ENCODE data around the gene TNIP2. TPM values are rescaled to one million over a fixed set of nuclear protein-coding genes. Genes with fewer than 3 reads are reported as not detected.

TNIP2 gene
- total RNA-seq, 1 donor from 2014 or later: 69.2 TPM

DNA sequence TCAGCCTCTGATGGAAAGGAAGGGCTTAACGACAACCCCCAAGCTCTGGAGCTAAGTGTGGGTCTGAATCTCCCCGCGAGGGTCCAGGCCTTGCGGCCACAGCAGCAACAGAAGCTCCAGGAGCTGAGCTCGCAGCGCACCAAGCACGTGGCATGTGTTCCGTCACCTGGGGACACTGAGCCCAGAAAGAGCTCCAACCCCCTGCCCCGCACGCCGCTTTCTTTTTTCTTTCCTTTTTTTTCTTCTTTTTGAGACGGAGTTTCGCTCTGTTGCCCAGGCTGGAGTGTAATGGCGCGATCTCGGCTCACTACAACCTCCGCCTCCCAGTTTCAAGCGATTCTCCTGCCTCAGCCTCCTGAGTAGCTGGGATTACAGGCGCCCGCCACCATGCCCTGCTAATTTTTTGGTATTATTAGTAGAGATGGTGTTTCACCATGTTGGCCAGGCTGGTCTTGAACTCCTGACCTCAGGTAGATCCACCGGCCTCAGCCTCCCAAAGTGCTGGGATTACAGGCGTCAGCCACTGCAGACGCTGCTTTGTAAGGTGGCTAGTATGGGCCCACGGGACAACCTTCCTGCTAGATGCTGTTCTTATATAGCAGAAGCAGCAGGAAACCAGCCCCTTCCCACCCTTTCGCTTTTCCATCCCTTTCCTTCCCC is 685 bp upstream of the TNIP2 start:
- H3K9me3 Mint-ChIP-seq: no peaks in the 10 kb centered on the region
- intact Hi-C loops (cut with micrococcal nuclease): loop anchor here (1.0 to 2.0 kb wide), 2 partner anchors 11 to 86 kb away; partner anchors contain the start of gene ADD1
- peaks cover 19% of the 10 kb centered on the region for H3K4me1 Mint-ChIP-seq (ENCODE audit: low read depth)

DNA sequence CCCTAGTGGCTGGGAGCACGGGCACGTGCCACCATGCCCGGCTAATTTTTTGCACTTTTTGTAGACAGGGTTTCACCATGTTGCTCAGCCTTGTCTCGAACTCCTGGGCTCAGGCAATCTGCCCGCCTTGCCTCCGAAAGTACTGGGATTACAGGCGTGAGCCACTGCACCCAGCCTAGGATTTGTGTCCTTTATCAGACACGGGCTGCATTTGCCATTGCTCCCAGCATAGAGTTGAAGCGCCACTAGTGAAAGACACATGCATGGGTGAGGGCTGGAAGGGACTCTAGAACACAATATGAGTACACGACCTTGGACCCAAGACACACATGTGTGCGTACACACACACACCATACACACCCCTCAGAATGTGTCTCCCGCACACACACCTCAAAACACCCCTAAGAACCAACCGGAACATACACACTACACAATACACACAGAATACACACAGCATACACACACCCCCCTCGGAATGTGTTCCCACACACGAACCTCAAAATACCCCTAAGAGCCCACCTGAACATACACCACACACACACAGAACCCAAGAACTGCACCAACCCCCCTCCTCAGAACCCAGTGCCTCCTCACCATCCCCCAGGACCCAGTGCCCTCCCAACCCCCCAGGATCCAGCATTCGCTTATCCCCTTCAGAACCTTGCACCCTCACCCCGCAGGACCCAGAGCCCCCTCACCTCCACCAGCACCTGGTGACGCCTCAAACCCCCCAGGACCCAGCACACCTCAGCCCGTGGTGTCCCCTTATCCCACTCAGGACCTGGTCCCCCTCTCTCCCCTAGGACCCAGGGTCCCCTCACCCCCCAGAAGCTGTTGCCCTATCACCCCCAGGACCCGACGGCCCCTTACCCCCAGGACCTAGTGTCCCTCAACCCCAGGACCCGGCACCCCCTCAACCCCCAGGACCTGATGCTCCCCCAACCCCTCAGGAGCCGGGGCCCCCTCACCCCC is 1.0 kb downstream of the TNIP2 start:
- H3K36me3 Mint-ChIP-seq (ENCODE audit: low read depth): peaks cover 22% of the 10 kb centered on the region
- intact Hi-C loops (cut with micrococcal nuclease): no loop called here
- no peaks in the 10 kb centered on the region for H3K9me3 Mint-ChIP-seq
- no peak for DNase-seq (ENCODE audit: low spot score)
- H3K4me1 Mint-ChIP-seq (ENCODE audit: low read depth): peaks cover 22% of the 10 kb centered on the region
- peak overlapping the region; percentile 88 for H3K4me3 Mint-ChIP-seq (ENCODE audit: low read depth)
- H3K27me3 Mint-ChIP-seq (ENCODE audit: low read depth): no peaks in the 10 kb centered on the region
- peak overlapping the region; percentile 70 for H3K27ac Mint-ChIP-seq

More for the DNA sequence above, 685 bp upstream of the TNIP2 start:
- Mint-ChIP-seq H3K27me3 (ENCODE audit: low read depth) (no peaks in the 10 kb centered on the region), H3K27ac (no peak overlapping the region), H3K36me3 (ENCODE audit: low read depth) (peaks cover 16% of the 10 kb centered on the region), H3K4me3 (ENCODE audit: low read depth) (peak overlapping the region; percentile 64)
- DNase-seq (ENCODE audit: low spot score): no peak

DNA sequence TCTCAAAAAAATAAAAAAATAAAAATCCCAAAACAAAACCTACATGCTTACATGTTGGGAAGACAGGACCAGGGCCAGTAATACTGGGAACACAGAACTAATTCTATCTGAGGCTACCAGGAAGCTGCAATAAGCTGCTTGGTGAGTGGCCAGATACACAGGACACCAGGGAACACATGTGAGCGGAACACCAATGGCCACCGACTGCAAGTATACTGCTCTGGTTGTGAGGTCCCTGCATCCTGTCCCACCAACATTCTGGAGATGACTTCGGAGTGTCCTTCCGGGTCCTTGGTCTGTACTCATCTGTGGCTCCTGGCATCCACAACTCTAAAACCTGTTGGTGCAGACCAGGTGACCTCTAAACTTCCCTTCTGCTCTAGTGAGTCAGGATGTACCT is 2.7 kb downstream of the TNIP2 start:
- no peak for DNase-seq (ENCODE audit: low spot score)
- H3K9me3 Mint-ChIP-seq: no peaks in the 10 kb centered on the region
- peaks cover 29% of the 10 kb centered on the region for H3K36me3 Mint-ChIP-seq (ENCODE audit: low read depth)
- H3K4me1 Mint-ChIP-seq (ENCODE audit: low read depth): peaks cover 30% of the 10 kb centered on the region
- no peak overlapping the region for H3K27ac Mint-ChIP-seq
- H3K27me3 Mint-ChIP-seq (ENCODE audit: low read depth): no peaks in the 10 kb centered on the region
- intact Hi-C loops (cut with micrococcal nuclease): no loop called here
- H3K4me3 Mint-ChIP-seq (ENCODE audit: low read depth): no peak overlapping the region

DNA sequence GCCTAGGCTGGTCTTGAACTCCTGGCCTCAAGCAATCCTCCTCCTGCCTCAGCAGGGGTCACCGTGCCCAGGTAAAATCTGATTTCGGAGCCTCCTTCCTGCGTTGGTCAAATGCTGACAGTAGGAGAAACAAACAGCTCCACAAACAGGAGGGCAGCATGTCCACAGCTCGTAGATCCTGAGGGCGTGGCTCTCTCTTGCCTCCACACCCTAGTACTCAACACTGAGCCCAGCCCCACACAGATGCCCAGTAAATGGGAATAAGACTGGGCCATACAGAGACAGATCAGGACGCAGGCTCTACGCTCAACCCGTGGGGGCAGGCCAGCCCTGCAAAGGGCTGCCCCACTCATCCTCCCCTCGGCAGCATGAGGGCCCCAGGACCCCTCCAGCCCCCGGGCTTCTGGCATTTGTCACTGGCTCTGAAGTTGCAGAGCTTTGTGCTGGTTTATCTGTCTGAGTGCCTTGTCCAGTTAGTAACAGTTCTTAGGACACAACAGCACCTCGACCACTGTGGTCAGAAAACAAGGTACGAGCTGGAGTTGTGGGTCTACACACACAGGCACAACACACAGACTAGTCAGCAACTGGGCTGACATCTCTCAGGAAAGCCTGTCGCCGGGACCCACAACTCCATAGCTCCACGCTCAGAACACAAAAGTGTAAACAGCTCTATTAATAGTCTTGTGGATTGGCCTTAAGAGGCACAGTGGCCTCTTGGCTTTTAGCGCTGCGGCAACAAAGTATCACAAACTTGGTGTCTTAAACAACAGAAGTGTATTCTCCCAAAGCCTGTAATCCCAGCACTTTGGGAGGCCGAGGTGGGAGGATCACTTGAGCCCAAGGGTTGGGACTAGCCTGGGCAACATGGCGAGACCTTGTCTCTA is 5.2 kb downstream of the TNIP2 start:
- Mint-ChIP-seq H3K4me1 (ENCODE audit: low read depth) (peaks cover 47% of the 10 kb centered on the region), H3K9me3 (no peaks in the 10 kb centered on the region), H3K27me3 (ENCODE audit: low read depth) (no peaks in the 10 kb centered on the region), H3K4me3 (ENCODE audit: low read depth) (no peak overlapping the region), H3K36me3 (ENCODE audit: low read depth) (peaks cover 50% of the 10 kb centered on the region), H3K27ac (no peak overlapping the region)
- intact Hi-C loops (cut with micrococcal nuclease): no loop called here
- DNase-seq (ENCODE audit: low spot score): no peak

DNA sequence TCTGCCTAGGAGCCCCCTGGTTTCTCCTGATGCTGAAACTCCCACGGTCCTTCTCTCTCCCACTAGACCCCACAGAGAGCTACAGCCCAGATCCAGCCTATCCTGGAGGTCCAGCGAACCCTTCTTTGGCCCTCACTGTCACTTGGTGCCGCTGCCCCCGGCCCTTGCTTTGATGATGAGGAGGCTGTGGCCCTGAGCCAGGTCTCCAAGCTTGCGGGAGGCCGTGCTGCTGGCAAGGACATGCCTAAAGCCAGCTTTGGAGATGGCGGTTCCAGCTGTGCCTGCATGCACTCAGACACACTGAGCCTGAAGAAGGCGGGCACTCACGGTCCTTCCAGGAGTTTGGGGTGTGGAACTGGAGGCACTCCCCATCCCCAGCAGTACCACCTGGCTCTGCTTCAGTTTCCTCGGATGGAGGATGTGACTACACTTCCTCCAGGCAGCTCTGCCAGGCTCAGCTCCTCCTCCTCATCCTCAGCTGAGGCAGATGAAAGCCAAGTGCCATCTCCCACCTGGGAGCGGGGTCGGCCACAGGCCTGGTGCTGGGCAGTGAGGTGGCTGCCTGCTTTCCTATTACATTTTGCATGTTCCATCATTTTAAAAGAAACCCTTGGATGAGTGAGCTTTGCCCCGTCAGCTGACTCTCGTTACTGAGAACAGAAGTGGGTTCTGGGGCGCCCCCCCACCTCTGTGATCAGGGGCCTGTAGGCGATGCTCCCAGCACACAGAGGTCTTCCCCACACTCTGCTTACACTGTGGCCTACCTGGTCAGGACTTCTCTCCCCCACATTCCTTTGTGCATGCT is 9.0 kb downstream of the TNIP2 start:
- no peaks in the 10 kb centered on the region for H3K9me3 Mint-ChIP-seq
- peak overlapping the region; percentile 98 for H3K27ac Mint-ChIP-seq
- H3K36me3 Mint-ChIP-seq (ENCODE audit: low read depth): peaks cover 72% of the 10 kb centered on the region
- no peaks in the 10 kb centered on the region for H3K27me3 Mint-ChIP-seq (ENCODE audit: low read depth)
- peaks cover 53% of the 10 kb centered on the region for H3K4me1 Mint-ChIP-seq (ENCODE audit: low read depth)
- no peak for DNase-seq (ENCODE audit: low spot score)
- H3K4me3 Mint-ChIP-seq (ENCODE audit: low read depth): peak overlapping the region; percentile 81
- intact Hi-C loops (cut with micrococcal nuclease): loop anchor here (1.0 to 5.0 kb wide), 9 partner anchors 9 to 300 kb away; partner anchors contain the start of genes GRK4, NOP14, RNF4 and TNIP2

DNA sequence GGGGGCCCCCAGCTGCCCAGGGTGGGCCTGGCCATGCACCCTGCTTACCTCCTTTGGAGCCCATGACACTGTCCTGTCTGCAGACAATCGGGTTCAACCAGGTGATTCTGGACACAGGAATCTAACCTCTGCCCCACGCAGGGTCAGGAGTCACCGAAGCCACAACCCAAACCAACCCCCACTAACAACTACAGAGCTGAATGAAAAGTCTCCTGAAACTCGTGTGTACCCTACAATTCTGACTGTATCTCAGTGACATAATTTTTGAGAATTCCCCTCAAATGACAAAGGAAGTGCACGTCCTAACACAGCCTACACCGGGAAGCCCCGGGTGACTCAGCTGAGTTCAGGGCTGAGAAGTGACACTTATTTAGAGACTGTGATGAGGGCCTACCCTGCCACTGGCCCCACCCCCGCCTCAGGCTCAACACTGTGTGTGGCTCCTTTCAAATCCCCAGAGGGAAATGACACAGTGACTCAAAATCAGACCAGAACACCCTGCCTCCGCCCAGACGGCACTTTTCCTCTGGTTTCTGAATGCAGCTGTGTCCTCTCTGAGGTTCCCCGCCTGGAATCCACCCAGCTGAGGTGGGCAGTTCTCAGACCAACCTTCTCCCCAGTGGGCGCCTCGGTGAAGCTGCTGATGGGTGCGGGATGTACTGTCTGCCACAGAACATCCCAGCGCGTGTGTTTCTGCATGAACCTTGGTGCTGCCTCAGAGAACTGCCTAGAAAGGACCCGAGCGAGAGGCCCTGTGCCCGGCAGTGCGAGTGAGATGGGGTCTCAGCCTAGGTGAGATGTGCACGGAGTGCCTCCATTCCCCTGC is 9.9 kb downstream of the TNIP2 start:
- H3K4me1 Mint-ChIP-seq (ENCODE audit: low read depth): peaks cover 53% of the 10 kb centered on the region
- no peaks in the 10 kb centered on the region for H3K27me3 Mint-ChIP-seq (ENCODE audit: low read depth)
- peak; percentile 84 for DNase-seq (ENCODE audit: low spot score)
- intact Hi-C loops (cut with micrococcal nuclease): loop anchor here (1.0 to 5.0 kb wide), 9 partner anchors 10 to 301 kb away; partner anchors contain the start of genes GRK4, NOP14, RNF4 and TNIP2
- peak overlapping the region; percentile 63 for H3K4me3 Mint-ChIP-seq (ENCODE audit: low read depth)
- peaks cover 74% of the 10 kb centered on the region for H3K36me3 Mint-ChIP-seq (ENCODE audit: low read depth)
- no peaks in the 10 kb centered on the region for H3K9me3 Mint-ChIP-seq
- peak overlapping the region; percentile 98 for H3K27ac Mint-ChIP-seq

DNA sequence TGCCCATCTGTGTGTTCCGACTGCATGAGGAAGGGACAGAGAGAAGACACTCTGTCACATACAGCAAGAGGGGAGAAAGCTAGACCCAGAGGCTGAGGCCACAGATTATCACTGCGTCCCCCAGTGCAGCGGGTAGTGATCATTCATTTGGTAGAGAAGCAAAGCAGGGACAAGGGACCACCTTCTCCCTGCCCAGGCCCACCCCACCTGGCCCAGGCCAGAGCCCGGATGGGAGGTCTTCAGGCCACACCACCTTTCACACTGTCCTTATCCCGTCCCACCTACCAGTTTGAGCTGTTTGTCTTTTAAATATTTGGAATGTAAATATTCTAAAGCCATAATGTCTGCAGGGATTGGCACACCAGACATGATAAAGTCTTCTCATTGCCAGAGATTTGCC is 10.6 kb downstream of the TNIP2 start:
- peaks cover 75% of the 10 kb centered on the region for H3K36me3 Mint-ChIP-seq (ENCODE audit: low read depth)
- H3K27ac Mint-ChIP-seq: peak overlapping the region; percentile 98
- no peaks in the 10 kb centered on the region for H3K9me3 Mint-ChIP-seq
- H3K4me3 Mint-ChIP-seq (ENCODE audit: low read depth): peak overlapping the region; percentile 21
- H3K4me1 Mint-ChIP-seq (ENCODE audit: low read depth): peaks cover 53% of the 10 kb centered on the region
- intact Hi-C loops (cut with micrococcal nuclease): loop anchor here (5.0 kb wide), 2 partner anchors 102 to 302 kb away; no protein-coding TSS in a partner anchor
- no peaks in the 10 kb centered on the region for H3K27me3 Mint-ChIP-seq (ENCODE audit: low read depth)
- DNase-seq (ENCODE audit: low spot score): no peak

DNA sequence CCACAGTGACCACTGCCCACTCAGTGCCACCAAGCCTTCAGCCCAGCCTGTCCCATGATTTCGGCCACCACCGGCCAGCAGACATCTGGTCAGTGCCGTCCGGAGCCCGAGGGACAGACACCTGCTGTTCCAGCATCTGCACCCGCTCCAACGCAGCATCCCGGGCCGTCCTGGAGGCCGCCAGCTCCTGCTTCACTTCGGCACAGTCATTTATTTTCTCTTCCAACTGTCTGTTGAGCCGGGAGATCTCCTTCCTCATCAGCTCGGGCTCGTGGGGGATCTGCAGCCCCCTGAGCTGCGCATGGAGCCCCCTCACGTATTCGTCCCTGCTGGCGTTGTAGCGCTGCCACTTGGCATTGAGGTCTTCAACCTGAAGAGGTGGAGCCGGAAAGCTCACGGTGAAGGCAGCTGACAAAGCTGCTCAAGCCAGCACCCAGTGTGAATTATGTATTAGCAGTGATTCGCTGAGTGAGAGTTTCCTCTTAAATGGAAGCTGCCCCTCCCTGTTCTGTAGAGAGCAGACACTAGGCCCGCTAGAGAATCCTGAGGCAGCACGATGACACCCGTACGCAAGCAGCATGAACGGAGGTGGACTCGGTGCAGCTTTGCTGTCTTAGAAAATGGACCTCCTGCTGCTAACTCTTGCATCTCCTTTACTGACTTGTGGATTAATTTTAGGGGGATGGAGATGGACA is 11.4 kb downstream of the TNIP2 start:
- Mint-ChIP-seq H3K9me3 (no peaks in the 10 kb centered on the region), H3K27ac (peak overlapping the region; percentile 98), H3K27me3 (ENCODE audit: low read depth) (no peaks in the 10 kb centered on the region), H3K36me3 (ENCODE audit: low read depth) (peaks cover 73% of the 10 kb centered on the region), H3K4me1 (ENCODE audit: low read depth) (peaks cover 48% of the 10 kb centered on the region), H3K4me3 (ENCODE audit: low read depth) (no peak overlapping the region)
- intact Hi-C loops (cut with micrococcal nuclease): loop anchor here (5.0 kb wide), 2 partner anchors 103 to 303 kb away; no protein-coding TSS in a partner anchor
- DNase-seq (ENCODE audit: low spot score): no peak

DNA sequence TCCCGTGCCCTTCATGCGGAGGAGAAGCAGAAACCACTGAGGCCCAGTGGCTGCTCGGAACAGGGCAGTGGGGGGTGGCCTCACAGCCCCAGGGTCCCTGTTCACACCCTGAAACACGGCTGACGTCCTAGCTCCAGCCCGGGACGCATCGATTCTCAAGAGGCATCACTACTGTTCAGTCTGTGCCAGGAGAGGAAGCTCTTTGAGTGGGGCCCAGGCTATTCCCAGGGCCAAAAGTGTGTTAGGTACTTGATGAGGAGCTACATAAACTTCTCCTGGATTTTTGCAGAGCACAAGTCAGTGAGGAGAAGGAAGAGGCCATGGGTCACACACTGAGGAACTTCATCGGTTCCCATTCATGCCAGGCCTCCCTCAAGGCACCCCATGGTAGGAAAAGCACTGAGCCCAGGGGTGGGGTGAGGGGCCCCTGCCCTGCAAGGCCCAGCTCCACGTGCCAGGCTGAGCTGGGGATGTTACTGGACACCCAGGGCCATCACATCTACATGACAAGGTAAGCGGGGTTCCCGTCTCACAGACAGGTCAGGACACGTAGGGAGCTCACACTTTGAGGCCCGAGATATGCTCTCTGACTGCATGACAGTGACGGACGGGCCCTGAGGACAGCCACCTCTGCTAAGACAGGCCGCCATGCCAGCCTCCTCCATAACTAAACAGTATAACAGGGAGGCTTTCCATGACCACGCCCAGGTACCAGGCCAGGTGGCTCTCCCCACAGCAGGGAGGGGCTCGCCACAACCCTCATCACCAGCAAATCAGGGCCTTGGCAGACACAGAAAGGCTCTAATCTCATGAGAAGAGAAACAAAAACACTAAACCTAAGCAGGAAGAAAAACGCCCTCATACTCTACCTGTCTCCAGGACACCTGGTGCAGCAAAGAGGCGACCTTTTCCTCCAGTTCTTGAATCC is 12.4 kb downstream of the TNIP2 start:
- Mint-ChIP-seq H3K27me3 (ENCODE audit: low read depth) (no peaks in the 10 kb centered on the region), H3K27ac (no peak overlapping the region), H3K36me3 (ENCODE audit: low read depth) (peaks cover 70% of the 10 kb centered on the region), H3K4me1 (ENCODE audit: low read depth) (peaks cover 41% of the 10 kb centered on the region), H3K9me3 (no peaks in the 10 kb centered on the region), H3K4me3 (ENCODE audit: low read depth) (no peak overlapping the region)
- no peak for DNase-seq (ENCODE audit: low spot score)
- intact Hi-C loops (cut with micrococcal nuclease): no loop called here

Measured in activated T-helper 2 cell treated with anti-CD3 and anti-CD28 coated beads, Interferon-gamma antibody, Interleukin-2, Interleukin-4, amounts not matched to agents 10 μg/mL and 5 μg/mL and 100 μg/mL, durations not matched to agents 14 hours and 24 hours and 36 hours (primary cell).